Thymus (tissue), 11 donors: ENCODE results near the gene KANSL1. TPM values are rescaled to one million over a fixed set of nuclear protein-coding genes. Genes with fewer than 3 reads are reported as not detected.

Source experiments
- DNase-seq, 9 donors: peaks; one replicate each; pipeline ENCODE4 v3.0.0-alpha.2; 2013; ENCODE audit warnings: low spot score in 9 of 9, low read depth in 6 of 9, missing footprints in 1 of 9
- H3K27ac ChIP-seq, 2 donors: one replicate each; pipeline ENCODE4 v1.5.1; 2013; ENCODE audit warnings: control low read depth in 1 of 2, low read depth in 1 of 2, low read length in 1 of 2, mild to moderate bottlenecking in 1 of 2, moderate library complexity in 1 of 2
- H3K27me3 ChIP-seq, 2 donors: one replicate each; pipeline ENCODE4 v1.5.1; 2013; ENCODE audit warnings: low read length in 1 of 2; ENCODE audit not compliant: control insufficient read depth in 2 of 2, insufficient read depth in 1 of 2
- H3K36me3 ChIP-seq, 2 donors: one replicate each; pipeline ENCODE4 v1.5.1; 2013; ENCODE audit warnings: low read length in 1 of 2, mild to moderate bottlenecking in 1 of 2, moderate library complexity in 1 of 2; ENCODE audit not compliant: control insufficient read depth in 2 of 2, insufficient read depth in 2 of 2
- H3K4me1 ChIP-seq, 2 donors: one replicate each; pipeline ENCODE4 v1.5.1; 2013; ENCODE audit warnings: low read length in 2 of 2; ENCODE audit not compliant: control insufficient read depth in 2 of 2, insufficient read depth in 2 of 2
- H3K4me3 ChIP-seq, 2 donors: one replicate each; pipeline ENCODE4 v1.5.1; 2013; ENCODE audit warnings: low read length in 2 of 2, control low read depth in 1 of 2, mild to moderate bottlenecking in 1 of 2
- H3K9me3 ChIP-seq, 2 donors: one replicate each; pipeline ENCODE4 v1.5.1; 2013; ENCODE audit warnings: low read length in 1 of 2, mild to moderate bottlenecking in 1 of 2; ENCODE audit not compliant: control insufficient read depth in 2 of 2, insufficient read depth in 1 of 2
- WGBS: extraction: QIAGEN DNeasy Blood & Tissue Kit; methylation state at CpG from one replicate; pipeline ENCODE4 v1.1.7; 2013; 5-methylcytosine and 5-hydroxymethylcytosine counted together
- polyA plus RNA-seq: library from polyadenylated mRNA; stranded (reverse); fragments of 200-250 nt; gene quantifications from one replicate; pipeline ENCODE4 v1.2.3, GENCODE V29; 2013
- total RNA-seq: library from RNA; stranded (reverse); fragments of 120-200 nt; gene quantifications from one replicate; pipeline ENCODE4 v1.2.4, GENCODE V29; 2013
- donor health status: healthy.

KANSL1 gene
- total and polyA plus RNA-seq, 2 donors, result 22.3 to 101 TPM

- 95% methylated on average over 9 of the region's 9 CpGs for WGBS
- H3K4me1 ChIP-seq, result no peaks in the 10 kb centered on the region
- H3K9me3 ChIP-seq, result no peaks in the 10 kb centered on the region
These were observed 193.3 kb downstream of the KANSL1 start for GRCh38 chr17:45999900-46000290.

GRCh38 chr17:45998987-45999899 lies 194.0 kb downstream of the KANSL1 start, which contains the start of gene STH:
STH (plus strand) TSS chr17:45999250; CDS start chr17:45999280, 30 bp downstream.
- Histone ChIP-seq H3K9me3 (no peaks in the 10 kb centered on the region), H3K27me3 (peaks cover 0 to 4% of the 10 kb centered on the region in 2 donors), H3K4me1 (no peaks in the 10 kb centered on the region), H3K4me3 (no peak within 1 kb of the TSS), H3K36me3 (no peaks in the 10 kb centered on the region), H3K27ac (no peak within 1 kb of the TSS)
- DNase-seq, result no peak
- 94% methylated on average over 8 of the region's 8 CpGs for WGBS

More at GRCh38 chr17:45999900-46000290, 193.3 kb downstream of the KANSL1 start:
- peaks cover 0 to 4% of the 10 kb centered on the region in 2 donors for H3K27me3 ChIP-seq
- H3K4me3 ChIP-seq, result no peak overlapping the region
- no peak for DNase-seq
- no peaks in the 10 kb centered on the region for H3K36me3 ChIP-seq
- no peak overlapping the region for H3K27ac ChIP-seq

- no peak overlapping the region for H3K27ac ChIP-seq
- H3K9me3 ChIP-seq, result no peaks in the 10 kb centered on the region
- H3K36me3 ChIP-seq, result no peaks in the 10 kb centered on the region
- DNase-seq, result no peak
- 99% methylated on average over 9 of the region's 9 CpGs for WGBS
- H3K27me3 ChIP-seq, result peaks cover 0 to 4% of the 10 kb centered on the region in 2 donors
- no peaks in the 10 kb centered on the region for H3K4me1 ChIP-seq
- H3K4me3 ChIP-seq, result no peak overlapping the region
These were observed 195.6 kb downstream of the KANSL1 start for GRCh38 chr17:45997624-45998023.

- Histone ChIP-seq H3K27me3 (peaks cover 0 to 4% of the 10 kb centered on the region in 2 donors), H3K9me3 (no peaks in the 10 kb centered on the region), H3K27ac (no peak overlapping the region), H3K36me3 (no peaks in the 10 kb centered on the region), H3K4me3 (no peak overlapping the region), H3K4me1 (no peaks in the 10 kb centered on the region)
- WGBS, result 91% methylated on average over 13 of the region's 13 CpGs
- DNase-seq, result no peak
These were observed 196.1 kb downstream of the KANSL1 start for GRCh38 chr17:45997166-45997565.

- WGBS, result 91% methylated on average over 31 of the region's 31 CpGs
- H3K27ac ChIP-seq, result no peak overlapping the region
- no peaks in the 10 kb centered on the region for H3K36me3 ChIP-seq
- no peaks in the 10 kb centered on the region for H3K9me3 ChIP-seq
- peaks cover 0 to 2% of the 10 kb centered on the region in 2 donors for H3K27me3 ChIP-seq
- no peaks in the 10 kb centered on the region for H3K4me1 ChIP-seq
- no peak for DNase-seq
- no peak overlapping the region for H3K4me3 ChIP-seq
These were observed 196.8 kb downstream of the KANSL1 start for GRCh38 chr17:45996282-45996937.

GRCh38 chr17:45995627-45996270 lies 197.5 kb downstream of the KANSL1 start:
- 92% methylated on average over 14 of the region's 14 CpGs for WGBS
- no peaks in the 10 kb centered on the region for H3K36me3 ChIP-seq
- H3K4me3 ChIP-seq, result no peak overlapping the region
- H3K27ac ChIP-seq, result no peak overlapping the region
- no peaks in the 10 kb centered on the region for H3K9me3 ChIP-seq
- peaks cover 0 to 2% of the 10 kb centered on the region in 2 donors for H3K27me3 ChIP-seq
- H3K4me1 ChIP-seq, result no peaks in the 10 kb centered on the region
- no peak for DNase-seq

GRCh38 chr17:45994987-45995386 lies 198.2 kb downstream of the KANSL1 start:
- H3K27ac ChIP-seq, result no peak overlapping the region
- no peak for DNase-seq
- H3K9me3 ChIP-seq, result no peaks in the 10 kb centered on the region
- 98% methylated on average over 8 of the region's 8 CpGs for WGBS
- H3K4me1 ChIP-seq, result no peaks in the 10 kb centered on the region
- no peaks in the 10 kb centered on the region for H3K36me3 ChIP-seq
- H3K4me3 ChIP-seq, result no peak overlapping the region
- H3K27me3 ChIP-seq, result peaks cover 0 to 2% of the 10 kb centered on the region in 2 donors

GRCh38 chr17:45993962-45994627 lies 199.1 kb downstream of the KANSL1 start:
- Histone ChIP-seq H3K4me3 (no peak overlapping the region), H3K27ac (no peak overlapping the region), H3K9me3 (no peaks in the 10 kb centered on the region), H3K4me1 (no peaks in the 10 kb centered on the region), H3K36me3 (no peaks in the 10 kb centered on the region), H3K27me3 (peaks cover 0 to 2% of the 10 kb centered on the region in 2 donors)
- no peak for DNase-seq
- WGBS, result 93% methylated on average over 16 of the region's 16 CpGs
